ENCODE measurements around the gene BHLHE40.

BHLHE40 gene

DNA sequence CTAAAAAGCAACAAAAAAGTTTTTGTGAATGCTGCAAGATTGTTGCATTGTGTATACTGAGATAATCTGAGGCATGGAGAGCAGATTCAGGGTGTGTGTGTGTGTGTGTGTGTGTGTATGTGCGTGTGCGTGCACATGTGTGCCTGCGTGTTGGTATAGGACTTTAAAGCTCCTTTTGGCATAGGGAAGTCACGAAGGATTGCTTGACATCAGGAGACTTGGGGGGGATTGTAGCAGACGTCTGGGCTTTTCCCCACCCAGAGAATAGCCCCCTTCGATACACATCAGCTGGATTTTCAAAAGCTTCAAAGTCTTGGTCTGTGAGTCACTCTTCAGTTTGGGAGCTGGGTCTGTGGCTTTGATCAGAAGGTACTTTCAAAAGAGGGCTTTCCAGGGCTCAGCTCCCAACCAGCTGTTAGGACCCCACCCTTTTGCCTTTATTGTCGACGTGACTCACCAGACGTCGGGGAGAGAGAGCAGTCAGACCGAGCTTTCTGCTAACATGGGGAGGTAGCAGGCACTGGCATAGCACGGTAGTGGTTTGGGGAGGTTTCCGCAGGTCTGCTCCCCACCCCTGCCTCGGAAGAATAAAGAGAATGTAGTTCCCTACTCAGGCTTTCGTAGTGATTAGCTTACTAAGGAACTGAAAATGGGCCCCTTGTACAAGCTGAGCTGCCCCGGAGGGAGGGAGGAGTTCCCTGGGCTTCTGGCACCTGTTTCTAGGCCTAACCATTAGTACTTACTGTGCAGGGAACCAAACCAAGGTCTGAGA lies 4.7 kb downstream of the BHLHE40 start:
- peak; percentile 56 for DNase-seq (ENCODE audit: low read depth)

DNA sequence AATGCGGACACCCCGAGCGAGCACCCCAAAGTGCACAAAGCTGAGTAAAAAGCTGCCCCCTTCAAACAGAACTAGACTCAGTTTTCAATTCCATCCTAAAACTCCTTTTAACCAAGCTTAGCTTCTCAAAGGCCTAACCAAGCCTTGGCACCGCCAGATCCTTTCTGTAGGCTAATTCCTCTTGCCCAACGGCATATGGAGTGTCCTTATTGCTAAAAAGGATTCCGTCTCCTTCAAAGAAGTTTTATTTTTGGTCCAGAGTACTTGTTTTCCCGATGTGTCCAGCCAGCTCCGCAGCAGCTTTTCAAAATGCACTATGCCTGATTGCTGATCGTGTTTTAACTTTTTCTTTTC lies 5.3 kb downstream of the BHLHE40 start:
- no peak for DNase-seq (ENCODE audit: low read depth)

DNA sequence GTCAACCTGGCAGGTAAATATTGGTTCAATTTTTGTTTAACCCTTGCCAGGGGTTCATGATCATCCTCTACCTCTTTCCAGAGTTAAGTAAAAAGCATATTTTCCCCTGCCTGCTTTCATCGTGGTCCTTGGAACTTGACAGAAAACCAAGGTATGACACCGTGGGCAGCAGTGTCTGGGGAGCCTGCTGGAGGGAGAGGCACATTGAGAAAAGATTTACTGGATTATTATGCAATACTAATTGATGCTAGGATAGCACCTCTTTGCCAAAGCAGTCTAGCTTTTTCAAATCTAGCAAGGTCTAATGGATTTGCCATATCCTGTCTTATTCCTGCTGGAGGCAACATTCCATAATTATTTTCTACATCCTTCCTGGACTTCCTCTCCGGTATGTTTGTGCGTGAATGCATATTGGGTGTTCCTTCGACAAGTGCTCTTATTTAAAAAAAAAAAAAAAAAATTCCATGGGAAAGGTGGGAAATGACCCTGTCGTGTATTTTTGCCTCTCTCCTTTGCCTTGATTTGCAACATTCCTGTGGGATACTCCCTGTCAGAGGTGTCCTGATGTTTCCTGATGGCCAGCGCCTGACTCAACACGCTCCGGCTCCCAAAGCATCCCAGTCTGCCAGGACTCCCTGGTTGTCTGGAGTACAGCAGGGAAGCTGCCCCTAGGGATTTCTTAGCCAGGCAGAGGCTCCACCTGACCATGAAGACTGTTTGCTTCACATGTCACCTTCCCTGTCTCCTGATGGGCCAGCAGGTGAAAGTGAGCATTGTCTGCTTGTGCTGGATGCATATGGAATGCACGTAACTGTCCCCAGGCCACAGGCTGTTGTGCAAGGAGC lies 6.3 kb downstream of the BHLHE40 start:
- DNase-seq (ENCODE audit: low read depth): no peak

- no peak for DNase-seq (ENCODE audit: low read depth)
These were observed 7.0 kb downstream of the BHLHE40 start for GRCh38 chr3:4986175-4986781.

DNA sequence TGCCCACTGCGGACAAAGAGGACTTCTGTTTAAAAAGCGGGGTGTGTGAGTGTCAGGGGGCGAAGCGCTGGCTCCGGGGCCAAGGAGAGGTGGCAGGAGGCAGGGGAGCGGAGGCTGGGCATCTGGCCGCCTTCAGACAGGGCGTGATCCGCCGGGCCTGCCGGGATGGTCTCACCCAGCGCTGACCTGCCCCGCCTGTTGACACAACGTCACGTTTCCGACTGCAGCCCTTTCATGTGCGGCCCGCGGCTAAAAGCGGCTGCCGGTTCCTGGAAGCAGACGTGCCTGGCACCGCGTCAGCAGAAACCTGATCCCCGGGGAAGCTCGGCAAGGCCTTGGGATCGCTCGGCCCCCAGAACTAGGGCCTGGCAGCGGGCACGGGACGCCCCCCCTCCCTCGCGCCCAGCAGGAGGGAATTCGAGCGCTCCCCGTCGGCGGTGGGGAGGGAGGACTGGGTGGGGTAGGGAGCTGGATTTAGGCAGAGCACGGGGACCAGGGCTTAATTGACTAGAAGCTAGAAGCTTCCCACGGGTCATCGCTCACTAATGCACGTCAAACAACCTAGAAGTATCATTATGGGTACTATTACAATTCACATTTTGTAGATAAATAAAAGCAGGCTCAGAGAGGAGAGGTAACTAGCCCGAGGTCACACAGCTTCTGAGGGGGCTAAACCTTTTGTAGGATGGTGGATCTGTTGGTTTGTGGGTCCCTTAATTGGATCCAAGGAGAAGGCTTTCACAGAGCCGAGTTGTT lies 7.7 kb downstream of the BHLHE40 start:
- no peak for DNase-seq (ENCODE audit: low read depth)

DNA sequence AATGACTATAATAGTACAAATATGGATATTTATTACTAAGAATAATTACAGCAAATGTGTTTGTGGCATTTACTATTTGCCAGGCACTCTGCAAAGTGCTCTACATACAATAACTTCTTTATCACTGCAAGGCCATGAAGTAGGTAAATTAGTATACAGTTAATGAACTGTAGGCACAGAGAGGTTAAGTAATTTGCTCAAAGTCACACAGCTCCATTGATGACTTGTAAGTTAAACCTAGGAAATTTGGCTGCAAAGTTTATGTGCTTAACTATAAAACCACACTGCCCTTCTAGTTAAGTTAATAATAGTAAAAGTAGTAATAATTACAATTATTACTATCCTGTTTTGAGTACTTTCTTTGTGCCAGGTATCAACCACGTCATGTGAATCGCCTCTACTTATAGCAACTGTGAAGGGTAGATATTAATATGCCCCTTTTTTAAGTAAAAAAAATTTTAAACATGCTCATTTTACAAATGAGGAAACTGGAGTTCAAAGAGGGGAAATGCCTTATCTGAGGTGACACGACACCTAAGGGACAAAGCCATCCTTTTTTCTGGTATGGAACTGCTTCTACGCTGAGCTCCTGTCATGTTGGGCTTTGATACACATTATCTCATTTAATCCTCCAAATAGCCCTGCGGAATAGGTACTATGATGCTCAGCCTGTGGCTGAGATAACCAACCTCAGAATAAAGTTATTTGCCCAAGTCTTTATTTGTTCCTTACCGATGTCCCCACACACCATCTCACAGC lies 8.5 kb downstream of the BHLHE40 start:
- no peak for DNase-seq (ENCODE audit: low read depth)

GRCh38 chr3:4988983-4989834 lies 10.0 kb downstream of the BHLHE40 start:
- DNase-seq (ENCODE audit: low read depth): no peak

GRCh38 chr3:4990069-4990468 lies 10.8 kb downstream of the BHLHE40 start:
- DNase-seq (ENCODE audit: low read depth): no peak

- DNase-seq (ENCODE audit: low read depth): no peak
These were observed 12.9 kb downstream of the BHLHE40 start for GRCh38 chr3:4992118-4992517.

GRCh38 chr3:4993276-4994143 lies 14.3 kb downstream of the BHLHE40 start:
- DNase-seq (ENCODE audit: low read depth): no peak

DNA sequence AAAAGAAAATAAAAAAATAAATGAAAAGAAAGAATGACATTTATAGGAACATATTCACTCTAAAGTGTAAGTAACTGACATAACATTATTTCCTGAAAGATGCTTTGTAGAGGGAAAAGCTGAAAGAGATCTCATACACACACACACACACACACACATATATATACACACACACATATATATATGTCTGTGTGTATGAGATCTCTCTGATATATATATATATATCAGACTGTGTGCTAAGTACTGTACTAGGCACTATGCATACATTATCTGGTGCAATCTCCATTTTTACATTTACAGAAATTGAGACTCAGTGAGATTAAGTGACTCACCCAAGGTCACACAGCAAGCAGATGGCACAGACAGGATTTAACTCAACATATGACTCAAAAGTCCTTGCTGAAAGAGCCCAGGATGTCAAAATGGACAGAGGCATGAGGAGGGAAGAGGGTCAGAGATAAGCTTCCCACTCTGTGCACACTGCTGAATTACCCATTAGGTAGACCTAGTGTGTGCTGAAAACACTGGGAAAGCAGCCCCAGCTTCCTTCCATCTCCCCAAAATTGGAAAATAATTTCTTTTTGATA lies 15.0 kb downstream of the BHLHE40 start:
- DNase-seq (ENCODE audit: low read depth): no peak

GRCh38 chr3:4994823-4995499 lies 15.7 kb downstream of the BHLHE40 start:
- no peak for DNase-seq (ENCODE audit: low read depth)

GRCh38 chr3:4995500-4996053 lies 16.3 kb downstream of the BHLHE40 start:
- no peak for DNase-seq (ENCODE audit: low read depth)

- no peak for DNase-seq (ENCODE audit: low read depth)
These were observed 17.1 kb downstream of the BHLHE40 start for GRCh38 chr3:4996223-4996765.

- no peak for DNase-seq (ENCODE audit: low read depth)
These were observed 17.6 kb downstream of the BHLHE40 start for GRCh38 chr3:4996771-4997291.

DNA sequence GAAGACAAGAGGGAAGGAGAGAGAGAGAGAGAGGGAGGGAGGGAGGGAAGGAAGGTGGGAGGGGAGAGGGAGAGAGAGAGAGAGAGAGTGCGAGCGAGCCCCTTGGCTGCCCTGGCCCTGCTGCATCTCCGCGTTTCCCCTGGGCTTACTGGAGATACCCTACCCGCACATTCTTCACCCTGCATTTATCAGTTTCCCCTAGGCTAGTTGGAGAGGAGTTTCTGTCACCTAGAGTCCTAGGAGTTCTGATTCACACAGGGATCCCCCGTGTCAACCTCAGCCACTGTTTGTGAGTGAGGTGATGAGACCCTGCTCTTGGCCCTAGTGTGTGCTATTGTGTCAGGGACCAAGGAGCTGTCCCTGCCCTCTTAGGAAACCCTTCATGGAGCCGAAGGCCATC lies 18.7 kb downstream of the BHLHE40 start:
- DNase-seq (ENCODE audit: low read depth): no peak

GRCh38 chr3:4999531-5000184 lies 20.4 kb downstream of the BHLHE40 start:
- DNase-seq (ENCODE audit: low read depth): no peak
